Neural cell (in vitro differentiated cells): ENCODE data around the gene TGOLN2. TPM values are rescaled to one million over a fixed set of nuclear protein-coding genes. Genes with fewer than 3 reads are reported as not detected.

Experiments
- H2AFZ ChIP-seq: fragments of 200-600, 300-800 bp; sonication (generic), shearing (Covaris generic); 2 replicates; pipeline ENCODE4 v1.6.0; 2014; ENCODE audit warnings: low read depth, mild to moderate bottlenecking, antibody characterized with exemption, low read length, moderate library complexity
- H3F3A ChIP-seq: fragments of 200-600 bp; shearing (Covaris generic); 2 replicates; pipeline ENCODE4 v1.6.1; 2016; ENCODE audit warnings: mild to moderate bottlenecking, moderate library complexity, mixed read lengths, antibody characterized with exemption, low read length; ENCODE audit not compliant: insufficient read depth, poor library complexity, severe bottlenecking
- H3K27ac ChIP-seq: fragments of 200-600, 300-800 bp; sonication (generic), shearing (Covaris generic); 2 replicates; pipeline ENCODE4 v1.5.1; 2014; ENCODE audit warnings: mild to moderate bottlenecking, low read length, moderate library complexity
- H3K27me3 ChIP-seq: fragments of 300-800, 200-600 bp; sonication (generic), shearing (Covaris generic); 2 replicates; pipeline ENCODE4 v1.6.0; 2014; ENCODE audit warnings: mild to moderate bottlenecking, low read depth, low read length, moderate library complexity; ENCODE audit not compliant: insufficient read depth
- H3K36me3 ChIP-seq: fragments of 300-800, 200-600 bp; sonication (generic), shearing (Covaris generic); 2 replicates; pipeline ENCODE4 v1.5.1; 2014; ENCODE audit warnings: mild to moderate bottlenecking, antibody characterized with exemption, low read length, moderate library complexity; ENCODE audit not compliant: insufficient read depth
- H3K4me2 ChIP-seq: fragments of 300-800, 200-600 bp; sonication (generic), shearing (Covaris generic); 2 replicates; pipeline ENCODE4 v1.6.0; 2014; ENCODE audit warnings: mild to moderate bottlenecking, low read length
- H3K4me3 ChIP-seq: fragments of 300-800, 200-600 bp; sonication (generic), shearing (Covaris generic); 2 replicates; pipeline ENCODE4 v1.5.1; 2014; ENCODE audit warnings: mild to moderate bottlenecking, low read length, moderate library complexity
- H3K79me2 ChIP-seq: fragments of 200-600 bp; shearing (Covaris generic); replicated peaks from 2 replicates; pipeline ENCODE4 v1.6.0; 2014; ENCODE audit warnings: mild to moderate bottlenecking, low read length, moderate library complexity; ENCODE audit not compliant: insufficient read depth
- H3K9ac ChIP-seq: fragments of 300-800, 200-600 bp; sonication (generic), shearing (Covaris generic); 2 replicates; pipeline ENCODE4 v1.6.1; 2016; ENCODE audit warnings: mild to moderate bottlenecking, low read length, mixed read lengths
- H3K9me2 ChIP-seq: fragments of 200-600 bp; shearing (Covaris generic); 2 replicates; pipeline ENCODE4 v1.6.1; 2016; ENCODE audit warnings: mild to moderate bottlenecking, low read length, mixed read lengths; ENCODE audit not compliant: insufficient read depth
- H3K9me3 ChIP-seq: fragments of 200-600, 300-800 bp; sonication (generic), shearing (Covaris generic); 2 replicates; pipeline ENCODE4 v1.6.1; 2016; ENCODE audit warnings: mild to moderate bottlenecking, mixed run types, low read length, moderate library complexity, mixed read lengths
- H4K20me1 ChIP-seq: fragments of 200-600 bp; shearing (Covaris generic); 2 replicates; pipeline ENCODE4 v1.6.1; 2016; ENCODE audit warnings: mild to moderate bottlenecking, mixed run types; ENCODE audit not compliant: insufficient read depth
- CTCF ChIP-seq: fragments of 450-650 bp; IDR thresholded peaks from 2 replicates; pipeline ENCODE4 v1.5.1; 2014; ENCODE audit warnings: antibody characterized with exemption, mild to moderate bottlenecking, moderate library complexity; ENCODE audit not compliant: poor library complexity, severe bottlenecking
- EP300 ChIP-seq: fragments of 450-650 bp; conservative IDR thresholded peaks from 2 replicates; pipeline ENCODE4 v1.6.1; 2014; ENCODE audit warnings: antibody characterized with exemption, mild to moderate bottlenecking, moderate library complexity; ENCODE audit not compliant: poor library complexity, severe bottlenecking
- EZH2 ChIP-seq: fragments of 200-600, 300-800 bp; shearing (Covaris generic), sonication (generic); IDR thresholded peaks from 2 replicates; pipeline ENCODE4 v1.6.1; 2014; ENCODE audit warnings: antibody characterized with exemption, low read length, borderline replicate concordance, mild to moderate bottlenecking; ENCODE audit not compliant: insufficient read depth, poor library complexity, severe bottlenecking
- MXI1 ChIP-seq: fragments of 450-650 bp; conservative IDR thresholded peaks from 2 replicates; pipeline ENCODE4 v1.6.1; 2014; ENCODE audit warnings: antibody characterized with exemption, mild to moderate bottlenecking; ENCODE audit not compliant: poor library complexity, severe bottlenecking
- POLR2AphosphoS5 ChIP-seq: IDR thresholded peaks from 2 replicates; pipeline ENCODE4 v1.6.1; 2012
- RAD21 ChIP-seq: fragments of 450-650 bp; conservative IDR thresholded peaks from 2 replicates; pipeline ENCODE4 v1.6.1; 2014; ENCODE audit warnings: antibody characterized with exemption, mild to moderate bottlenecking, moderate library complexity
- SMC3 ChIP-seq: fragments of 450-650 bp; conservative IDR thresholded peaks from 2 replicates; pipeline ENCODE4 v1.6.1; 2014; ENCODE audit warnings: antibody characterized with exemption, mild to moderate bottlenecking, moderate library complexity; ENCODE audit not compliant: poor library complexity
- TAF1 ChIP-seq: IDR thresholded peaks from 2 replicates; pipeline ENCODE4 v1.6.1; 2012; ENCODE audit warnings: low read depth
- polyA plus RNA-seq: library from polyadenylated mRNA; depleted of rRNA; stranded (reverse); fragments of >200 nt; gene quantifications from 2 replicates; pipeline ENCODE4 v1.2.3, GENCODE V29; 2014
- TF ChIP-seq, protein P1 (sequence below): IDR thresholded peaks from 2 replicates; pipeline ENCODE4 v1.6.1; 2012; ENCODE audit warnings: borderline replicate concordance

The TGOLN2 gene
- polyA plus RNA-seq, 1 donor from 2014 or later = 22.7 TPM

- TF ChIP-seq RAD21 (no peak), SMC3 (no peak), CTCF (no peak), MXI1 (no peak), TAF1 (no peak), EP300 (no peak), POLR2AphosphoS5 (no peak), EZH2 (no peak)
- TF ChIP-seq, protein P1, sequence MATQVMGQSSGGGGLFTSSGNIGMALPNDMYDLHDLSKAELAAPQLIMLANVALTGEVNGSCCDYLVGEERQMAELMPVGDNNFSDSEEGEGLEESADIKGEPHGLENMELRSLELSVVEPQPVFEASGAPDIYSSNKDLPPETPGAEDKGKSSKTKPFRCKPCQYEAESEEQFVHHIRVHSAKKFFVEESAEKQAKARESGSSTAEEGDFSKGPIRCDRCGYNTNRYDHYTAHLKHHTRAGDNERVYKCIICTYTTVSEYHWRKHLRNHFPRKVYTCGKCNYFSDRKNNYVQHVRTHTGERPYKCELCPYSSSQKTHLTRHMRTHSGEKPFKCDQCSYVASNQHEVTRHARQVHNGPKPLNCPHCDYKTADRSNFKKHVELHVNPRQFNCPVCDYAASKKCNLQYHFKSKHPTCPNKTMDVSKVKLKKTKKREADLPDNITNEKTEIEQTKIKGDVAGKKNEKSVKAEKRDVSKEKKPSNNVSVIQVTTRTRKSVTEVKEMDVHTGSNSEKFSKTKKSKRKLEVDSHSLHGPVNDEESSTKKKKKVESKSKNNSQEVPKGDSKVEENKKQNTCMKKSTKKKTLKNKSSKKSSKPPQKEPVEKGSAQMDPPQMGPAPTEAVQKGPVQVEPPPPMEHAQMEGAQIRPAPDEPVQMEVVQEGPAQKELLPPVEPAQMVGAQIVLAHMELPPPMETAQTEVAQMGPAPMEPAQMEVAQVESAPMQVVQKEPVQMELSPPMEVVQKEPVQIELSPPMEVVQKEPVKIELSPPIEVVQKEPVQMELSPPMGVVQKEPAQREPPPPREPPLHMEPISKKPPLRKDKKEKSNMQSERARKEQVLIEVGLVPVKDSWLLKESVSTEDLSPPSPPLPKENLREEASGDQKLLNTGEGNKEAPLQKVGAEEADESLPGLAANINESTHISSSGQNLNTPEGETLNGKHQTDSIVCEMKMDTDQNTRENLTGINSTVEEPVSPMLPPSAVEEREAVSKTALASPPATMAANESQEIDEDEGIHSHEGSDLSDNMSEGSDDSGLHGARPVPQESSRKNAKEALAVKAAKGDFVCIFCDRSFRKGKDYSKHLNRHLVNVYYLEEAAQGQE = no peak
- Histone ChIP-seq H3K36me3 (no peaks in the 10 kb centered on the region), H3K9me2 (no peaks in the 10 kb centered on the region), H3K9me3 (no peaks in the 10 kb centered on the region), H4K20me1 (no peaks in the 10 kb centered on the region), H3K27me3 (no peaks in the 10 kb centered on the region), H2AFZ (no peak overlapping the region), H3K4me3 (no peak overlapping the region), H3K4me2 (no peak overlapping the region), H3K27ac (no peak overlapping the region), H3K9ac (no peak overlapping the region), H3K79me2 (no peaks in the 10 kb centered on the region), H3F3A (no peaks in the 10 kb centered on the region)
These were observed 19.6 kb downstream of the TGOLN2 start for GRCh38 chr2:85308201-85308600.

DNA sequence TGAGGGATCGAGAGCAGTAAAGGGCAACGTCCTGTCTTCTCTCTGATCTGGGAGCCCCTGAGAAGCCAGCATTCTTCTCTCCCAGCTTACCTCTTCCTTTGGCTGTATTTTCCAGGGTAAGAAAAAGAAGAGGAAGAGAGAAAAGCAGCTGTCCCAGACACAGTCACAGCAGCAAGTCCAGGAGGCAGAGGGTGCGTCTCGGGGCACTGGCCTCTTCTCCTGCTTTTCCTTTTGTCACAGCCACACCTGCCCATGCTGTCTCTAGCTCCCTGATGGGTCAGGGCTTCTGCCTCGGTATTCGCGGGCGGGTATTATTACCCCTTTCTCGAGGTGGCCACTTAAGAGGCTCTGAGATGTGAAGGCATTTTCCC lies 20.3 kb downstream of the TGOLN2 start:
- no peaks in the 10 kb centered on the region for H3K9me3 ChIP-seq
- no peaks in the 10 kb centered on the region for H3K27me3 ChIP-seq
- no peak overlapping the region for H3K9ac ChIP-seq
- TF ChIP-seq MXI1 (no peak), POLR2AphosphoS5 (no peak), SMC3 (no peak), EP300 (no peak), CTCF (no peak), EZH2 (no peak), TAF1 (no peak), RAD21 (no peak)
- TF ChIP-seq, protein P1 = no peak
- no peaks in the 10 kb centered on the region for H3K9me2 ChIP-seq
- H3K27ac ChIP-seq = no peak overlapping the region
- no peaks in the 10 kb centered on the region for H4K20me1 ChIP-seq
- H2AFZ ChIP-seq = no peak overlapping the region
- no peak overlapping the region for H3K4me3 ChIP-seq
- H3K36me3 ChIP-seq = no peaks in the 10 kb centered on the region
- no peaks in the 10 kb centered on the region for H3K79me2 ChIP-seq
- no peak overlapping the region for H3K4me2 ChIP-seq
- no peaks in the 10 kb centered on the region for H3F3A ChIP-seq
